ENCODE measurements around the gene ZBTB40.

Gene ZBTB40

DNA sequence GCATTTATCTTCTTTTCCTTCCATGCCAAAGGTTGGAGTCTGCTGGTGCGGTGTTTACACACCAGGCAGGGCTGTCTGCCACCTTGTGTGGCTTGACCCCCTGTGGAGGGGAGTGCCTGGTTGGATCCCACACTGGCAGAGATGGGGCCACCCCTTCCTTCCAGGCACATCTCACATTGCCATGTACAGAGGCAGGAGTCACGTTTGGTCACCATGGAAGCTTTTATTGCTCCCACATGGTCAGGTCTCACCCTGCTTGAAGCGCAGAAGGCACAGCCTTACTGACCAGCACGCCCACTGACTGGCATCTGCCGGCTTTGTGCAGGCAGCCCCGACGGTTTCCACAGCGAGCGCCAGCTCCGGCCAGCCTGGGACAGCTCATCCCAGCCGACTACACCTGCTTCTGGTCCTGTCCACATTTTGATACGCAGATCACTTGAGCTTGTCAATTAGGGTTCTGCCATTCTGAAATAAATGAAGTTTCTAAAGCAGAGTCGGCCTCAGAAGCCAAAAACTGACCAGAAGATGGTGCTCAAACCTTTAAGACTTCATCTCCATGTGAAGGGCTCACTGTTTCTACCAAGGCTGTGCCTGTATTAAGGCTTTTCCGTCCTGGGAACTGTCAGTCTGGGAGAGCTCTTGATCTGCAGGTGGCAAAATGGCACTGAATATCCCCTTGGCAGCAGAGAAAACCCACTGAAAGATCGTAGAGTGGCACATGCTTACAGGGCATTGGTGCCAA lies 76.1 kb downstream of the ZBTB40 start:
- Histone ChIP-seq H3K9ac (ENCODE audit: insufficient read length) (no peak overlapping the region), H3K4me3 (no peak overlapping the region), H3K9me3 (ENCODE audit: low read depth, low read length) (no peaks in the 10 kb centered on the region), H3K36me3 (ENCODE audit: insufficient read depth, low read length) (peaks cover 17% of the 10 kb centered on the region), H3K27ac (no peak overlapping the region)
- DNase-seq (ENCODE audit: low read depth, low spot score): no peak
- TF ChIP-seq FOXP2 (optimal IDR thresholded peaks at IDR 0.05; ENCODE audit: control extremely low read depth, extremely low read length, insufficient read depth) (no peak), POLR2AphosphoS5 (IDR thresholded peaks at IDR 0.05; ENCODE audit: borderline replicate concordance, low read depth, low read length) (no peak), EZH2 (IDR thresholded peaks at IDR 0.05) (no peak)

DNA sequence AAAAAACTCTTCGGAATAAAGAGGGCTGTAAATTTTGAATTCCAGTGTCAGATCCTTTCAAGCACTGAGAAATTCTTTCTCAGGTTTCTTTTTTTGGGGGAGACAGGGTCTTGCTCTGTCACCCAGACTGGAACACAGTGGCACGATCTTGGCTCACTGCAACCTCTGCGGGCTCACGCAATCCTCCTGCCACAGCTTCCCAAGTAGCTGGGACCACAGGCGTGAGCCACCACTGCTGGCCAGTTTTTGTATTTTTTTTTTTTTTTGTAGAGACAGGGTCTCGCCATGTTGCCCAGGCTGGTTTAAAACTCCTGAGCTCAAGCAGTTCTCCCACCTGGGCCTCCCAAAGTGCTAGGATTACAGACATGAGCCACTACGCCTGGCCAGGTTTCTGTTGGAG lies 76.8 kb downstream of the ZBTB40 start:
- H3K27ac ChIP-seq: no peak overlapping the region
- TF ChIP-seq POLR2AphosphoS5 (IDR thresholded peaks at IDR 0.05; ENCODE audit: borderline replicate concordance, low read depth, low read length): no peak
- no peak for TF ChIP-seq EZH2 (IDR thresholded peaks at IDR 0.05)
- TF ChIP-seq FOXP2 (optimal IDR thresholded peaks at IDR 0.05; ENCODE audit: control extremely low read depth, extremely low read length, insufficient read depth): no peak
- no peaks in the 10 kb centered on the region for H3K9me3 ChIP-seq (ENCODE audit: low read depth, low read length)
- DNase-seq (ENCODE audit: low read depth, low spot score): no peak
- no peak overlapping the region for H3K4me3 ChIP-seq
- H3K36me3 ChIP-seq (ENCODE audit: insufficient read depth, low read length): peaks cover 17% of the 10 kb centered on the region
- H3K9ac ChIP-seq (ENCODE audit: insufficient read length): no peak overlapping the region

DNA sequence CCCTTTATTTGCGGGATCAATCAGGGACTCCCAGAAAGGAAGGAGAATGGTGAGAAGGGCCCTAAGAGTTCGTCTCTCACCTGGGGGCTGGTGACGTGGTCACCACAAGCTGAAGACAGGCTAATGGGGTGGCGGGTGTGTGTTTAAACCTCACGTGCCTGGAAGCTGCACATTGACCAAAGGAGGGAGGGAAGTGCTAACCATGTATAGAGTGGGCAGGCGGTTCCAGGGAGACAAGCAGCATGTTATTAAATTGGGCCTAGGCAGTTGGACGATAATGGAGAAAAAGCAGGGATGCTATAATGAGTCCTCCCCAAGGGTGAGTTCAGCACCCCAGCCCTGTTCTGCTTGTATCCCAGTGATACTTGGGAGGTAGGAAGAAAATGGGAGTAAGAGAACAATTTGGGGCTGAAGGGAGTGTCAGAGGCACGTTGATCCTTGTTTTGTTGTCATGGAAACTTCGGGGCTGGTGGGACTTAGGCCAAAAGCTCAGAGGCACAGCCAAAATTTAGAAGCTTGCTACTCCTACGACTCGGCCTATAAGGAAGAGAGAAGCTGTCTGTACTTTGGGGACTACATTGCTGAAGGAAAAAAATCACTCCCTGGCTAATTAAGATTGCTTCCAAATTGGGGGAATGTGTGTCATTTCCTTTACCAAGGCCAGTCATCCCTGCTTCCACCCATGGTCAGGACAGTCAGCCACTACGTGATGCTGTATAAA lies 78.4 kb downstream of the ZBTB40 start:
- no peak for TF ChIP-seq POLR2AphosphoS5 (IDR thresholded peaks at IDR 0.05; ENCODE audit: borderline replicate concordance, low read depth, low read length)
- no peak for TF ChIP-seq EZH2 (IDR thresholded peaks at IDR 0.05)
- no peak for TF ChIP-seq FOXP2 (optimal IDR thresholded peaks at IDR 0.05; ENCODE audit: control extremely low read depth, extremely low read length, insufficient read depth)
- Histone ChIP-seq H3K36me3 (ENCODE audit: insufficient read depth, low read length) (peaks cover 7% of the 10 kb centered on the region; the same call in 1 of the 2 replicates), H3K9ac (ENCODE audit: insufficient read length) (no peak overlapping the region), H3K4me3 (no peak overlapping the region), H3K9me3 (ENCODE audit: low read depth, low read length) (no peaks in the 10 kb centered on the region), H3K27ac (no peak overlapping the region)
- no peak for DNase-seq (ENCODE audit: low read depth, low spot score)

DNA sequence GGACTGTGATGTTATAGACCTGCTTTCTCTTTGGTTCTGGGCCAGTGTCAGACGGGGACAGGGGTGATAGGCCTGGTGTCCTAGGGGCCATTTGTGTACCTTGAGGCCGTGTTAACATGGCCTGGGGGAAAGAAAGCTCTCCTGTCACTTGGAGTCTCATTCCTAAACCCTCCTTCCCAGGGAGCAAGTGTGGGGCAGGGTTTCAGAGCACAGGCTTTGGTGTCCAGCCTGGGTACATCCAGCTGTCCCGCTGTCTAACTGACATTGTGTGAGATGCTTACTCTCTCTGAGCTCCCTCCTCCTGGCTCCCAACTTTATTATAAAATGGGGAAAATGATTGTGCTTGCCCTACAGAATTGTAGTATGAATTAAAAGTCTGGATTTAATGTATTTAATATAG lies 79.1 kb downstream of the ZBTB40 start:
- no peak for DNase-seq (ENCODE audit: low read depth, low spot score)
- H3K9me3 ChIP-seq (ENCODE audit: low read depth, low read length): no peaks in the 10 kb centered on the region
- no peak overlapping the region for H3K27ac ChIP-seq
- peaks cover 6% of the 10 kb centered on the region; the same call in 1 of the 2 replicates for H3K36me3 ChIP-seq (ENCODE audit: insufficient read depth, low read length)
- no peak overlapping the region for H3K9ac ChIP-seq (ENCODE audit: insufficient read length)
- TF ChIP-seq FOXP2 (optimal IDR thresholded peaks at IDR 0.05; ENCODE audit: control extremely low read depth, extremely low read length, insufficient read depth): no peak
- no peak for TF ChIP-seq POLR2AphosphoS5 (IDR thresholded peaks at IDR 0.05; ENCODE audit: borderline replicate concordance, low read depth, low read length)
- TF ChIP-seq EZH2 (IDR thresholded peaks at IDR 0.05): no peak
- H3K4me3 ChIP-seq: no peak overlapping the region

DNA sequence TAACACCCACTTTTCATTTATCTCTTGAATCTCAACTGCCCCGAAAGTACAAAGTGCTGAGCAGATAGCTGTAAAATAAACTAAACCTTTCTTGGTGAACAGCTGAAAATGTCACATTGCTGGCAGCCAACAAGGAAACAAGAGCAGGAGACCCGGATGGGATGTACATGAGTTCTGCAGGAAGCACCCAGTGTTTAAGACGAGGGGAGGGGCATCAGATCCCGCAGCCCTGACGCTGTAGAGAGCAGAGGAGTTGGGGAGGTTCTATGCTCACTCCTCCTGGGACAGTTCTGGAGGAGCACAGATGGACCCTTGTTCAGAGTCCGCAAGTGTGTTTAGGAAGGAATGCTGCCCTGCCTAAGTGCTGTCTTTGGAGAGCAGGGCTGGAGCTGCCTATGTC lies 79.6 kb downstream of the ZBTB40 start:
- TF ChIP-seq FOXP2 (optimal IDR thresholded peaks at IDR 0.05; ENCODE audit: control extremely low read depth, extremely low read length, insufficient read depth): no peak
- no peak for TF ChIP-seq EZH2 (IDR thresholded peaks at IDR 0.05)
- TF ChIP-seq POLR2AphosphoS5 (IDR thresholded peaks at IDR 0.05; ENCODE audit: borderline replicate concordance, low read depth, low read length): no peak
- Histone ChIP-seq H3K36me3 (ENCODE audit: insufficient read depth, low read length) (peaks cover 4% of the 10 kb centered on the region; the same call in 1 of the 2 replicates), H3K9me3 (ENCODE audit: low read depth, low read length) (no peaks in the 10 kb centered on the region), H3K4me3 (no peak overlapping the region), H3K9ac (ENCODE audit: insufficient read length) (no peak overlapping the region), H3K27ac (no peak overlapping the region)
- no peak for DNase-seq (ENCODE audit: low read depth, low spot score)

DNA sequence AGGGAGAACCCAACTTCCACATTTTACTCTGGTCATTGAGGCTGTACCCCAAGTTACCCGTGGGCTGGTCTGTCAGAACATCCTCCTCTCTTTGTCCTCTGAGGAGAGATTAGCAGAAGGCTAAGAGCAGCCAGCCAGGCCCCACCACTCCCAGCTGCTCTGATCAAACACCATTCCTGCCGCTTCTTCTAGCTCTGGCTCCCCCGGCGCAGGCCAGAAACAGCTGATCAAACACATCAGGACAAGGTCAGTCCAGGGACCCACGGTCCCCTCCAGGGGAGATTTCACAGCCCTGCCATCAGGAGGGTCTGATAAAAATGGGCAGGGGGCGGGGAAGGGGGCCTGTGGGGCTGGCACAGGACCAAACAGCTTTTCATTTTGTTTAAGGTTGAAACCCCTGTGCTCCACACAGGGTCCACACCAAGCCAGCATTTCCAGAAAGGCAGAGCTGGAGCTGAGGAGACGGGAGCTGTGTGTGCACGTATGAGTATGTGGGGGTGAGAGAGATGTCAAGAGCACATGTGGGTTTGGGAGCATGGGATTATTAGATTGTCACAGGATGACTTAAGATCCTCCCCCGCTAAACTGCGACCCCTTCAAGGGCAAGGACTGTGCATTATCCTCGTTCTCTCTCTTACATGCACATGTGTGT lies 81.7 kb downstream of the ZBTB40 start:
- H3K9ac ChIP-seq (ENCODE audit: insufficient read length): no peak overlapping the region
- H3K4me3 ChIP-seq: no peak overlapping the region
- TF ChIP-seq POLR2AphosphoS5 (IDR thresholded peaks at IDR 0.05; ENCODE audit: borderline replicate concordance, low read depth, low read length): no peak
- TF ChIP-seq EZH2 (IDR thresholded peaks at IDR 0.05): no peak
- no peak for TF ChIP-seq FOXP2 (optimal IDR thresholded peaks at IDR 0.05; ENCODE audit: control extremely low read depth, extremely low read length, insufficient read depth)
- H3K36me3 ChIP-seq (ENCODE audit: insufficient read depth, low read length): no peaks in the 10 kb centered on the region
- no peaks in the 10 kb centered on the region for H3K9me3 ChIP-seq (ENCODE audit: low read depth, low read length)
- no peak overlapping the region for H3K27ac ChIP-seq
- no peak for DNase-seq (ENCODE audit: low read depth, low spot score)

DNA sequence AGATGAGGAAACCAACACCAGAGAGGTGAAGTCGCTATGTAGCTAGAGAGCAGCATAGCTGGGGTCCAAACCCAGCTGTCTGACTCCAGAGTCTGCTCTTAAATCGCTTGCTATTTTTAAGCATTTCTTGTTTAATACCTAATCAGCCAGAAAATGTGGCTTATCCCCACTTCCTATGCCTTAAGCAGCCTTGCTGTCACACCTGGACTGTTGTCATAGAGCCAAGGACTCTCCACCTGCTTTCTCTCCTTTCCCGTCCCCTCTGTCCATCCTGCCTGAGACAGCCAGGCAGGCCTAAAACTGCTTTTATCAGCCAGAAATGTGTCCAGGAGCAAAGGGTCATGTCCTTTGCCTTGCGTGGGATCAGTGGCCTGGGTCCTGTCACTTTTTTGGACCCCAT lies 83.3 kb downstream of the ZBTB40 start:
- Histone ChIP-seq H3K36me3 (ENCODE audit: insufficient read depth, low read length) (no peaks in the 10 kb centered on the region), H3K4me3 (no peak overlapping the region)
- TF ChIP-seq EZH2 (IDR thresholded peaks at IDR 0.05) (no peak), POLR2AphosphoS5 (IDR thresholded peaks at IDR 0.05; ENCODE audit: borderline replicate concordance, low read depth, low read length) (no peak), FOXP2 (optimal IDR thresholded peaks at IDR 0.05; ENCODE audit: control extremely low read depth, extremely low read length, insufficient read depth) (no peak)

DNA sequence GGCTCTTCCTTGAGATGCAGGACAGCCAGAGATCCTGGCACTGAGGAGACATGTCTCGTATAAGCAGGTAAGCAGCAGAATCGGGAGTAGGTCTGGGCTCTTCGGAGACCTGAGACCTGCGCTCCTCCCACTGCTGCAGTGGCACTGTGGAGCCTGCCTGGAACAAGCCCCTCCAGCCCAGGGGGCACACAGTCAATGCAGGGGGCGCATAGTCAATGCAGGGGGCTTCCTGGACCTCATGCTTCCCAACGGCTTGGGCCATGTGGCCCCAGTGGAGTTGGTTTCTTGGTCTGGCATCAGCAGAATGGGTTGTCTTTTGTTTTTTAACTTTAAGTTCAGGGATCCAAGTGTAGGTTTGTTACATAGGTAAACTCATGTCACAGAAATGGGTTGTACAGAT lies 83.7 kb downstream of the ZBTB40 start:
- Histone ChIP-seq H3K9ac (ENCODE audit: insufficient read length) (no peak overlapping the region), H3K4me3 (no peak overlapping the region), H3K27ac (no peak overlapping the region), H3K9me3 (ENCODE audit: low read depth, low read length) (no peaks in the 10 kb centered on the region), H3K36me3 (ENCODE audit: insufficient read depth, low read length) (no peaks in the 10 kb centered on the region)
- no peak for DNase-seq (ENCODE audit: low read depth, low spot score)
- TF ChIP-seq FOXP2 (optimal IDR thresholded peaks at IDR 0.05; ENCODE audit: control extremely low read depth, extremely low read length, insufficient read depth) (no peak), EZH2 (IDR thresholded peaks at IDR 0.05) (no peak)

More for the DNA sequence above, 83.3 kb downstream of the ZBTB40 start:
- DNase-seq (ENCODE audit: low read depth, low spot score): no peak
- Histone ChIP-seq H3K27ac (no peak overlapping the region), H3K9me3 (ENCODE audit: low read depth, low read length) (no peaks in the 10 kb centered on the region), H3K9ac (ENCODE audit: insufficient read length) (no peak overlapping the region)

Data from SK-N-MC (cell line).